HG03432 (cell line): Measurements from ENCODE around the gene ANKFY1.

Source experiments
- ATAC-seq: cut with Tn5 transposase; IDR thresholded peaks from one replicate; pipeline ENCODE4 v1.9.1; 2021; ENCODE audit warnings: mild to moderate bottlenecking, moderate library complexity; ENCODE audit not compliant: unreplicated experiment

Gene ANKFY1

GRCh38 chr17:4263282-4264215 lies at the start of gene ANKFY1:
Gene ANKFY1, minus strand, starts transcription at chr17:4263979. Its CDS starts 38 bp downstream, at chr17:4263941.
- peak; percentile 89 for ATAC-seq

DNA sequence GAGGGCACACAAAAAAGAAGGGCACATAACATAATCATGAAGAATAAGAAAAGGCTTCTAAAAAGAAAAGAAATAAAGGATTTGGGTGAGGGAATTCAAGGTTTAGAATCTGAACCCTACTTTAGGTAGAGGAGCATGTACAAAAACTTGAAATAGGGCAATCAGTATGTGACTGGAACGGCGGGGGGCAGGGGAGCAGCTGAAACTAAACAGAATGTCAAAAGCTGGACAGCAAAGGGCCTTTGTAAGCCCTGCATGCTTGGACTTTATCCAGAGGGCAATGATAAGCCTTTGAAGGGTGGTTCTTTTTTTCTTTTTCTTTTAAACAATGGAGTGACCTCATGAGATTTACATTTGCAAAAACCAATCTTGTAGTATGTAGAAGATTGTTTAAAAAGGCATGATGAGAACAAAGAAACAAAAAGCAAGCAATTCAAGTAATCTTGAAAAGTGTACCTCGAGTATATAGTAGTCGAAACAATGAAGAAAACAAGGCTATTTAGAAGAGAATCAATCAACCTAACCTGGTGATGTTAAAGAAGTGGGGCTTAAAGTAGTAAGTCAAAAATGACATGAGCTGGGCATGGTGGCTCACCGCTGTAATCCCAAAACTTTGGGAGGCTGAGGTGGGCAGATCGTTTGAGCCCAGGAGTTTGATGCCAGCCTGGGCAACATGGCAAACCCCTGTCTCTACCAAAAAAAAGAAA lies 46.7 kb upstream of the ANKFY1 start:
- ATAC-seq: no peak

DNA sequence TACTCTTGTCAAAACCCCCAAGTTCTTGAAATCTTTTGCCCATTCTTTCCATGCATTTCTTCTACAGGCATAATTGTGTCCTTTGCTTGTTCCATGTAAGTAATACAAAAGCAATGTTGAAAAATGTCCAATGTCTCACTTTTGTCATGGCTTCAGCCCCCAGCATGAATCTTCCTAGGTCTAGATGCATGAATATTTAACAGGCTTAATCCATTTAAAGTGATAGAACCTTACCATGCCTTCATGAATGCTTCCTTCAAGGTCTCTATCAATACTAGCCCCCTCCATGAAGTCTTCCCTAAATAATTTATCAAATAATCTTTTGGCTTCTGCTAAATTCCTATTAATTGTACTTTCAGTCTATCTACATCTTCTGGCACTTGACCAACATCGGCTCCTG lies 46.1 kb upstream of the ANKFY1 start:
- ATAC-seq: no peak

DNA sequence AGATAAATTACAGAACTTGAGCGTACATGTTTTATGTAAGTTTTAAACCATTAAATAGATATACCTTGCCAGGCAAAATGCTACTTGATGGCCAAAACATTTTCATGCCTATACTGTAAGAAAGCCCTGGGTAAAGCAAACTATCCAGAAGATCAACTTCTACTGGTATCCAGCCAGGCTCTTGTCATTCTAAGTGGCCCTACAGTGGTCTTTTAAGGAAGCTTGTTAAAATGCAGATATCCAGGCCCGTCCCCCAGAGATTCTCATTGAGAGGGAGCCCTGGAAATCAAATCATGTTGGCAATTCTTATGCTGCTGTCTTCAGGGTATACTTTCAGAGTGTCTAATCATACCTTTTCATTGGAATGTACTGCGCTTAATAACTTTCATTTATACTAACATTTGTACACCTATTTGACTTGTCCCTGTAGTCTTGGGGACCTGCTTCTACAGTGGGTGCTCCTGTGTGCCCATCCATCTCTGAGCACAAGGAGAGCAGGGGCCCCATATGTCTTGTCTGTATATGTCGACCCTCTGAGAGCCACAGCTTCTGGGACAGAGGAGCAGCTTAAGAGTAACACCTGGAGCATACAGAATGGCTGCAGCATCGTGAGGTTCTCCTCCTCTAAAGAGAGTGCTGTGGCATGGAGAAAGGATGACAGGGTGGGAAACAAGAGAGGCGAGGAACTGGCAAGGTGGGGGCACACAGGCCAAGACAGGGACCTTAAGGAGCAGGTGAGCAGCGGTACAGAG lies 43.6 kb upstream of the ANKFY1 start:
- ATAC-seq: no peak

DNA sequence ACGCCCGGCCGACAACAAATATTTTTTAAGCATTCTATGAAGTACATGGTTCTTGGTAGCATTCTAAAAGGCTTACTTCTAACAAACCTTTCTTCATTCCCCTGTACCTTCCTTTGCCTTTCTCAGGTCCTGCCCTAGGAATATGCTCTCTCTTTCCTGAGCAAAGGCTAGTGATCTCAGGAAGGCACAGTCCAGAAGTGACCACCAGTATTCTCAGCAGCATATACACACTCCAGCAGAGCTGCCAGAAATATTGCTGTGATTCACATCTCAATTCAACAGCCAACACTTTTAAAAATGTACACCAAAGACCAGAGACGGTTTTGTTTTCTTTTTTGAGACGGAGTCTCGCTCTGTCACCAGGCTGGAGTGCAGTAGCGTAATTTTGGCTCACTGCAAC lies 41.4 kb upstream of the ANKFY1 start:
- no peak for ATAC-seq

DNA sequence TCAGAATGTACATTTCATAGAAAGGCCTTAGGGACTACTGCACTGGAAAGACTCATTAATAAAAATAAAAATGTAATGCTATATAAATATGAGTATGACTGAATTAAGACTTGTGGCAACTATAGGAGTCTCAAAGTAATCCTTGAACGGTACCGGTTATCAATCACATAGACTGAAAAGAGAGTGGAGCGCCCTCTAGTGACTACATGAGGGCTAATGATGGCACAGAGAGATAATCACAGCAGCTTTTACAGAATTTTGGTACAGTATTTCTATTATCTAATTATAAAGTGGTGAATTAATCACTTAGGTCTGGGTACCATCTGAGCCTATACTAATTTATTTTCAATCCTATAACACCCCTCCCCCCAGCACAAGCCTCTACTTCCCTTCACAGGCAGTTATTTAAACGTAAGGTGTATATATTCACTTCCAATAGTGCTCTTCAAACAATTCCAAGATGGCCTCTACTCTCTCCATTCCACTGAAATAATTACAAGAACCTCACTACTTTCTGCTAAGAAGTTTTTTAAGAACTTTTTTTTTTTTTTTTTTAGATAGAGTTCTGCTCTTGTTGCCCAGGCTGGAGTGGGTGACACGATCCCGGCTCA lies 40.7 kb upstream of the ANKFY1 start:
- ATAC-seq: no peak

DNA sequence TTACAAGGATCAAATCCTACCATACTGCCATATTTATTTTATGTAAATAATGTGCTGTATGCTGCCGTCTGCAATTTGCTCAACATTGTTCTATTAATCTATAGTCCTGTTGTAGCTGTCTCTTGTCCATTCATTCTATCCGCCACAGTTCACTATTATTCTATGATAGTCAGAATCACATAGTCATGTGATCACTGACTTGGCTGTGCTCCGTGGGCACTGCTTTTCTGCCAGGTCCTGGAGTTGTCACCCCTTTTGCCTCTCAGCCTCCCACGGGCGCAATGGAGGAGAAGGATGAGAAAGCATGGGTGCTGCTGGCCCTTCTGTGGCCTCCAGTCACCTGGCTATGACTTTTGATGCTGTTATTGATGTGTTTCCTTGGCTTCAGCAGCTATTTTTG lies 37.3 kb upstream of the ANKFY1 start:
- no peak for ATAC-seq

GRCh38 chr17:4297351-4297750 lies 33.6 kb upstream of the ANKFY1 start:
- no peak for ATAC-seq

GRCh38 chr17:4295686-4296085 lies 31.9 kb upstream of the ANKFY1 start:
- ATAC-seq: no peak

GRCh38 chr17:4293572-4293971 lies 29.8 kb upstream of the ANKFY1 start:
- no peak for ATAC-seq

DNA sequence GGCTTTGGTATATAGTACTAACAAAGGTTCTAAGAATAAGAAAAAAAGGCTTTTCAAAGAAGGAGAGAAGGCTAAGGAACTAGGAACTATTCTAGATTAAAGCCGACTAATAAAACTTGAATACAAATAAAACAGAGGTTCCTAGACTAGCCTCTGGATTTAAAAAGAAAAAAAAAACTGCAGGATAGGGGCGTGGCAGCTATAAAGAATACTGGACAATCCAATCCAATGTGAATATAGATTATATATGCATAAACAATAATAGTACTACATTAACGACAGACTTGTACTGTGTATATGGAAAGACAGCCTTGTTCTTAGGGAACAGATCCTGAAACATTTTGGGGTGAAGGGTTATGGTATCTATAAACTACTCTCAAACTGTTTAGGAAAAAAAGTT lies 23.9 kb upstream of the ANKFY1 start:
- no peak for ATAC-seq

DNA sequence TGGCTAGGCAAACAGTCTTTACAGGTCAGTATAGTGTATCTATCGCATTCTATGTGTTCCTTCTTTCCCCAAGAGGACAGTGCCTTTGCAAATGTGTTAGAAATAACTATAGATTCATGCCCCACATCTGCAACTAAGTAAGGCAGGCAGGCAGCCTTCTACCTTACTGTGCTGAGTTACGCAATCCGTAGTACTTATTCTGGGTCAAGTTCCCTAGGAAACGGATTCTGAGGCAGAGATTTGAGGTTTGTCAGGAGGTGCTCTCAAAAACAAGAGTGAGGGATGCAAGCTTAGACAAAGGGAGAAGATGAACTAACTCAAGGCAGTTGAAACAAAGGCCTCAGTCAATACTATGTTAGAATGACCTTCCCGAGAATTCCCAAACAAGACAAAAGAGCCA lies 12.7 kb upstream of the ANKFY1 start:
- ATAC-seq: no peak

DNA sequence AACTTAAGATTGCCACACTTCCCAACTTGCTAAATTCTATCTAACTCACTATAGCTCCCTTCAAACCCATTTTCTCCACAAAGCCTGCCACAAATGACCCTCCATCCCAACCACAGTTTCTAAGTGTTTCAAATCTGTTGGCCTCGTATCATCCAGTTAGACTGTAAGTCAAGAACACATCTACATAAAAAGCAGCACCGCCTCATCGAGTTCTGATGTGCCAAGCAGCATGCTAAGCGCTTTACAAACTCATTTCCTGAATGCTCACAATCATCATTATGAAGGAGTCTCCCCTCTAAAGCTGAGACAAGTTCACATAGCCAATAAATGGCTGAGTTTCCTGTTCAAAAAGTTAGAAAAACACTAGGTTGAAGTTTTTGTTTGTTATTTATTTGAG lies 9.2 kb upstream of the ANKFY1 start:
- ATAC-seq: no peak

- no peak for ATAC-seq
Observed at GRCh38 chr17:4272213-4272971, 8.6 kb upstream of the ANKFY1 start.

GRCh38 chr17:4270736-4271135 lies 7.0 kb upstream of the ANKFY1 start:
- ATAC-seq: no peak

- ATAC-seq: no peak
Observed at GRCh38 chr17:4269915-4270314, 6.1 kb upstream of the ANKFY1 start.

DNA sequence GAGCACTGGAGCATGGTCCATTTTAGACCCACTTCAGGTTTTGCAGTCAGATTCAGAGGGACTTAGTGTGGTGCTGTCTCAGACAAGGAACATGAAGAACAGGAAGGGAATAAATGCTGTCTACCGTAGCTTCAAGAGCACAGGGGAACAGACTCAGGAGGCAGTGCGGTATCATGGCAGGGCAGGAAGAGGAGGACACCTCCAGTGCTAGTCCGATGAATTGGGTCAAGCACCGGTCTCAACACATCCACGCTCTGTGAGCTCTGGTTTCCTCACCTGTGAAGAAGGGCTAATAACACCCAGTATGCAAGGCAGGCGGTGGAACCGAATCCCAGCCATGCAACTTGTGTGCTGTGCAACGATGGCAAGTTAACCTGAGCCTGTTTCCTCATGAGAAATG lies 3.6 kb upstream of the ANKFY1 start:
- no peak for ATAC-seq

GRCh38 chr17:4266550-4266949 lies 2.8 kb upstream of the ANKFY1 start:
- ATAC-seq: no peak

DNA sequence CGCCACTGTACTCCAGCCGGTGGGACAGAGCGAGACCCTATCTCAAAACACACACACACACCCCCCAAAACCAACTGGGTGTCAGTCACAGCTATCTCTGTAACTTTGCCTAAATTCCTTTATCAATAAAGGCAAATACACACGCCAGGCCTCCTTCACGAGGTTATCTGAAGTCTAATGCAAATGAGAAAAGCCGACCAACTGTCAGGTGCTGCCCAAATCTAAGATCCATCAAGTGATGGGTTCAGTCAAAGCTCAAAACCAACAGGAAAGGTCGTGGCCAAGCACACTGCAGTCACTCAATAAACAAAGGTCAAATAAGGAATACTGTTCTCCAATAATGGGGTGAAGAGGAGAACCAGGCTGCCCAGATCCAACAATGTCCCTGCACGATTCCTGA lies 1.1 kb downstream of the ANKFY1 start:
- ATAC-seq: no peak

DNA sequence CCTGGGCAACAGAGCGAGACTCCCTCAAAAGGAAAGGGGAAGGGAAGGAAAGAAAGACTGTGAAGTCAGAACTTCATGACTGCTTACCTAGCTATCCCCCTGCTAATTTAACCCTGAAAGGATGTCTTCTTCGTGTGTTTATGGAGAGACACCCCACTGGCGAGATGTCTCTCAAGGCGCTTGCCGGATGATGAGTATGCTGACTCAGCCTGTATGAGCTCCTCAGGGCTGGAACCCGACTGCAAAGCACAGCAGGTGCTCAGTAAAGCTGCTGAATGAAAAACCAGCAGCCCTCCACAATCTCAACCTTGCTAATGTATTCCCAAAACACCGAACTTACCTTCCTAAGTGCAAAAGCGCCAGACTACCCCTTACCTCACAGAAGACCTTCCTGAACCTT lies 2.3 kb downstream of the ANKFY1 start:
- no peak for ATAC-seq
